Measurements from ENCODE around the gene PRPF19.

The PRPF19 gene

DNA sequence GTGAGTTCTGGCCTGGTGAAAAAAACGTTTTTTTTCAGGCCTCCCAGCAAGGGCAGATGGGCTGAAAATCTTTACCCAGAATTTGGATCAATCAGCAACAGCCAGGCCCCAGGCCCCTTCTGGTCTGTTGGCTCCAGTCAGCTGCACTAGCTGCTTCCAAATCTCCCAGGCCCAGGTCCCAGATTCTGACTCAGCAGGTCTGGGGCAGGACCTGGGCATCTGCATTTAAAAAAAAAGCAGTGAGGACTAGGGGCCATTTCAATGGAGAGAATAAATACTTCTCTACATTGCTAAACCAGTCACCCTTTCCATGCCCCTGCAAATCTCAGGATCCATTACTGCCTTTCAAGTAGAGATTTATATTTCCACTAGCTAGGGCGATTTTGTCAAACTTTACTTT is 41.3 kb upstream of the PRPF19 start:
- Histone ChIP-seq H4K8ac (ENCODE audit: low read depth, low read length) (no peak overlapping the region), H2BK120ac (ENCODE audit: low read depth, low read length) (no peak overlapping the region), H3K56ac (ENCODE audit: low read length) (no peak overlapping the region), H2BK15ac (replicated peaks; ENCODE audit: low read depth) (no peak overlapping the region), H3K27ac (ENCODE audit: low read depth, low read length) (no peak overlapping the region), H3K4me2 (ENCODE audit: low read length) (no peak overlapping the region), H3K18ac (ENCODE audit: low read length) (no peak overlapping the region), H3K23ac (ENCODE audit: low read length) (no peak overlapping the region), H4K5ac (ENCODE audit: low read length) (no peak overlapping the region), H3K4me3 (ENCODE audit: low read length) (no peak overlapping the region), H2BK5ac (ENCODE audit: low read length) (no peak overlapping the region), H2AK5ac (ENCODE audit: low read length) (no peak overlapping the region), H3K4me1 (ENCODE audit: control insufficient read depth, low read depth, low read length) (peaks cover 4% of the 10 kb centered on the region), H3K79me1 (ENCODE audit: low read length) (no peaks in the 10 kb centered on the region), H3K36me3 (ENCODE audit: control insufficient read depth, insufficient read depth, low read length) (no peaks in the 10 kb centered on the region), H3K27me3 (ENCODE audit: insufficient read depth, low read length, poor library complexity) (no peaks in the 10 kb centered on the region), H3K79me2 (ENCODE audit: control insufficient read depth, insufficient read depth, low read length) (no peaks in the 10 kb centered on the region), H3K4ac (ENCODE audit: low read depth, low read length) (no peak overlapping the region), H3K9ac (ENCODE audit: low read length) (no peak overlapping the region)
- no CpG with 5 or more reads among the region's 2 CpGs for WGBS (ENCODE audit: extremely low coverage, insufficient coverage, low lambda C conversion rate)
- DNase-seq = no peak

DNA sequence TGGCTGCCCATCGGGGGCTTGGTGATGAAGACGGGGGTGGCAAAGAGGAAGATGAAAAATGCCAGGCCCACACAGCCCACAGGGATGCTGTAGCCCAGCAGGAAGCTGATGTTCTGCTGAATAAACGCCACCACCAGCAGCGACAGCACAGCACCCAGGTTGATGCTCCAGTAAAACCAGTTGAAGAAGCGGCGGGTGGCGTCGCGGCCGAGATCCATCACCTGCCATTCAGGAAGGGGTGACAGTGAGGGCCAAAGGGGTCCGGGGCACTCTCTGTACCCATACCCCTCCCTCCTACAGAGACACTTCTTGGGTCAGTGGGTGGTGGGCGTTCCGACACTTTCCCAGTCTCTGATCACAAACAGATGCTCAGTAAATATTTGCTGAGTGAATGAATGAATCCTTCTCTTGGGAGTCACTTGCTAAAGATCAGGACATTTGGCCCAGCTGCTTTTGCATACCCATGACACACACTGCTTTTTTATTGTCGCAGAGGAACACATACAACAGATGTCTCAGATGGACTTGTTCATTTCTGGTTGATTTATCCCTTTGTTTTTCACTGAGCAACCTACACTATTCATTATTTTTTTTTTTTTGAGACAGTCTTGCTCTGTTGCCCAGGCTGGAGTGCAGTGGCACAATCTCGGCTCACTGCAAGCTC is 40.3 kb upstream of the PRPF19 start:
- DNase-seq = no peak
- Histone ChIP-seq H3K27ac (ENCODE audit: low read depth, low read length) (no peak overlapping the region), H3K9ac (ENCODE audit: low read length) (no peak overlapping the region), H3K23ac (ENCODE audit: low read length) (no peak overlapping the region), H3K79me2 (ENCODE audit: control insufficient read depth, insufficient read depth, low read length) (no peaks in the 10 kb centered on the region), H3K36me3 (ENCODE audit: control insufficient read depth, insufficient read depth, low read length) (no peaks in the 10 kb centered on the region), H3K79me1 (ENCODE audit: low read length) (no peaks in the 10 kb centered on the region), H2AK5ac (ENCODE audit: low read length) (no peak overlapping the region), H3K4me1 (ENCODE audit: control insufficient read depth, low read depth, low read length) (no peaks in the 10 kb centered on the region), H3K18ac (ENCODE audit: low read length) (no peak overlapping the region), H2BK5ac (ENCODE audit: low read length) (no peak overlapping the region), H3K4ac (ENCODE audit: low read depth, low read length) (no peak overlapping the region), H3K56ac (ENCODE audit: low read length) (no peak overlapping the region), H3K27me3 (ENCODE audit: insufficient read depth, low read length, poor library complexity) (no peaks in the 10 kb centered on the region), H2BK15ac (replicated peaks; ENCODE audit: low read depth) (no peak overlapping the region), H3K4me3 (ENCODE audit: low read length) (no peak overlapping the region), H3K4me2 (ENCODE audit: low read length) (no peak overlapping the region), H2BK120ac (ENCODE audit: low read depth, low read length) (no peak overlapping the region), H4K5ac (ENCODE audit: low read length) (no peak overlapping the region), H4K8ac (ENCODE audit: low read depth, low read length) (no peak overlapping the region)
- no CpG with 5 or more reads among the region's 15 CpGs for WGBS (ENCODE audit: extremely low coverage, insufficient coverage, low lambda C conversion rate)

DNA sequence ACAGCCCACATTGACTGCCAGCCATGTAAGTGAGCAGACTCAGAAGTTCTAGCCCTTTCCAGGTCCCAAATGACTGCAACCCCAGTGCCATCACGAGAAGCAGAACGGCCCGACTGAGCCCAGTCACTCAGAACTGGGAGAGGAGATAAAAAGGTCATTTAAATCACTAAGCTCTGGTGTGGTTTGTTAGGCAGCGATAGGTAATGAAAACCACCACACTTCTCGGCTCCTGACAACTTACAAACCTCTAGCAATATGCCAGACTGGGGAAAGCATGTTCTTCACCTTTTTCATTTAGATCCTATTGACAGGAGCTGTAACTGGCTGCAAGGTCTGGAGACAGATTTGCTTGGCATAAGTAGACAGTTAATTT is 38.9 kb upstream of the PRPF19 start:
- Histone ChIP-seq H3K4me1 (ENCODE audit: control insufficient read depth, low read depth, low read length) (no peaks in the 10 kb centered on the region), H3K56ac (ENCODE audit: low read length) (no peak overlapping the region), H3K4me2 (ENCODE audit: low read length) (no peak overlapping the region), H3K27me3 (ENCODE audit: insufficient read depth, low read length, poor library complexity) (no peaks in the 10 kb centered on the region), H3K9ac (ENCODE audit: low read length) (no peak overlapping the region), H2BK5ac (ENCODE audit: low read length) (no peak overlapping the region), H3K79me2 (ENCODE audit: control insufficient read depth, insufficient read depth, low read length) (no peaks in the 10 kb centered on the region), H4K5ac (ENCODE audit: low read length) (no peak overlapping the region), H3K4ac (ENCODE audit: low read depth, low read length) (no peak overlapping the region), H3K4me3 (ENCODE audit: low read length) (no peak overlapping the region), H3K36me3 (ENCODE audit: control insufficient read depth, insufficient read depth, low read length) (no peaks in the 10 kb centered on the region), H3K18ac (ENCODE audit: low read length) (no peak overlapping the region), H3K79me1 (ENCODE audit: low read length) (no peaks in the 10 kb centered on the region), H2BK15ac (replicated peaks; ENCODE audit: low read depth) (no peak overlapping the region), H2AK5ac (ENCODE audit: low read length) (no peak overlapping the region), H3K27ac (ENCODE audit: low read depth, low read length) (no peak overlapping the region), H2BK120ac (ENCODE audit: low read depth, low read length) (no peak overlapping the region), H3K23ac (ENCODE audit: low read length) (no peak overlapping the region), H4K8ac (ENCODE audit: low read depth, low read length) (no peak overlapping the region)
- no CpG with 5 or more reads among the region's 5 CpGs for WGBS (ENCODE audit: extremely low coverage, insufficient coverage, low lambda C conversion rate)
- DNase-seq = no peak

GRCh38 chr11:60944490-60945294 is 38.3 kb upstream of the PRPF19 start:
- peak; percentile 59 for DNase-seq
- no peaks in the 10 kb centered on the region for H3K36me3 ChIP-seq (ENCODE audit: control insufficient read depth, insufficient read depth, low read length)
- H3K4me2 ChIP-seq (ENCODE audit: low read length) = no peak overlapping the region
- H3K4me3 ChIP-seq (ENCODE audit: low read length) = no peak overlapping the region
- no peak overlapping the region for H2BK5ac ChIP-seq (ENCODE audit: low read length)
- H4K8ac ChIP-seq (ENCODE audit: low read depth, low read length) = no peak overlapping the region
- H3K27ac ChIP-seq (ENCODE audit: low read depth, low read length) = no peak overlapping the region
- no peak overlapping the region for H2AK5ac ChIP-seq (ENCODE audit: low read length)
- no peaks in the 10 kb centered on the region for H3K79me2 ChIP-seq (ENCODE audit: control insufficient read depth, insufficient read depth, low read length)
- H2BK15ac ChIP-seq (replicated peaks; ENCODE audit: low read depth) = no peak overlapping the region
- no peak overlapping the region for H2BK120ac ChIP-seq (ENCODE audit: low read depth, low read length)
- H3K27me3 ChIP-seq (ENCODE audit: insufficient read depth, low read length, poor library complexity) = no peaks in the 10 kb centered on the region
- H3K4ac ChIP-seq (ENCODE audit: low read depth, low read length) = no peak overlapping the region
- H3K79me1 ChIP-seq (ENCODE audit: low read length) = no peaks in the 10 kb centered on the region
- H3K56ac ChIP-seq (ENCODE audit: low read length) = no peak overlapping the region
- H3K4me1 ChIP-seq (ENCODE audit: control insufficient read depth, low read depth, low read length) = no peaks in the 10 kb centered on the region
- H3K9ac ChIP-seq (ENCODE audit: low read length) = no peak overlapping the region
- H3K18ac ChIP-seq (ENCODE audit: low read length) = no peak overlapping the region
- H3K23ac ChIP-seq (ENCODE audit: low read length) = no peak overlapping the region
- WGBS (ENCODE audit: extremely low coverage, insufficient coverage, low lambda C conversion rate) = no CpG with 5 or more reads among the region's 11 CpGs
- no peak overlapping the region for H4K5ac ChIP-seq (ENCODE audit: low read length)

DNA sequence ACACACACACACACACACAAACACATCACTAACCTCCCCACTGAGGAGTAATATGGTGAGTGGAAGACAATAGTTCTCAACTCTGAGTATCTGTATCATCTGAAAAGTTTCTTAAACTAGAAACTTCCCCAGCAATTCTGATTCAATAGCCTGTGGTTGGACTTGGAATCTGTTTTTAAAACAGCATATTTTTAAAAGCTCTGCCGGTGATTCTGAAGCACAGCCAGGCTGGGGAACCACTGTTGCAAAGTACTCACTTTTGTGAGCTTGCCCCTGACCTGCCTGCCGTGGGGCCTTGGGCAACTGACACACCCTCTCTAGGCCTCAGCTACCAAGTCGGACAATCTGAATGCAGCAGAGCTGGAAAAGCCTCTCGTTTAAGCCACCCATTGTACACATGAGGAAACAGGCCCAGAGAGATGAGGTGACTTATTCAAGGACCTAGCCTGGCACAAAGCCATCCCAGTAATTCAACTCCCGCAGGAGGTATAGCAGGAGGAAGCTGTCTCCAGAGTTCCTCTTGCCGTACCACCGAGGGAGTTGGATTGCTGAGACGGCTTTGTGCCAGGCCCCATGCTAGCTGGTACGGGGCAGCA is 36.7 kb upstream of the PRPF19 start:
- H2AK5ac ChIP-seq (ENCODE audit: low read length) = no peak overlapping the region
- no peak overlapping the region for H3K9ac ChIP-seq (ENCODE audit: low read length)
- no peak overlapping the region for H3K4ac ChIP-seq (ENCODE audit: low read depth, low read length)
- no peaks in the 10 kb centered on the region for H3K27me3 ChIP-seq (ENCODE audit: insufficient read depth, low read length, poor library complexity)
- no peak overlapping the region for H3K23ac ChIP-seq (ENCODE audit: low read length)
- no peak overlapping the region for H3K18ac ChIP-seq (ENCODE audit: low read length)
- no peak overlapping the region for H3K56ac ChIP-seq (ENCODE audit: low read length)
- no peak overlapping the region for H3K4me3 ChIP-seq (ENCODE audit: low read length)
- no peaks in the 10 kb centered on the region for H3K36me3 ChIP-seq (ENCODE audit: control insufficient read depth, insufficient read depth, low read length)
- H3K79me2 ChIP-seq (ENCODE audit: control insufficient read depth, insufficient read depth, low read length) = no peaks in the 10 kb centered on the region
- no peaks in the 10 kb centered on the region for H3K4me1 ChIP-seq (ENCODE audit: control insufficient read depth, low read depth, low read length)
- H3K79me1 ChIP-seq (ENCODE audit: low read length) = no peaks in the 10 kb centered on the region
- no peak overlapping the region for H2BK5ac ChIP-seq (ENCODE audit: low read length)
- WGBS (ENCODE audit: extremely low coverage, insufficient coverage, low lambda C conversion rate) = no CpG with 5 or more reads among the region's 9 CpGs
- H3K27ac ChIP-seq (ENCODE audit: low read depth, low read length) = no peak overlapping the region
- H3K4me2 ChIP-seq (ENCODE audit: low read length) = no peak overlapping the region
- DNase-seq = no peak
- H2BK120ac ChIP-seq (ENCODE audit: low read depth, low read length) = no peak overlapping the region
- no peak overlapping the region for H2BK15ac ChIP-seq (replicated peaks; ENCODE audit: low read depth)
- H4K8ac ChIP-seq (ENCODE audit: low read depth, low read length) = no peak overlapping the region
- H4K5ac ChIP-seq (ENCODE audit: low read length) = no peak overlapping the region
